Nephron progenitor cell (in vitro differentiated cells): ENCODE results near the gene ASB3.

Experiments used
- DNase-seq: peaks from one replicate; pipeline ENCODE4 v3.0.0; 2021
- H3K27ac Mint-ChIP-seq: 2 replicates; pipeline ENCODE4 v1.8.0; 2021; ENCODE audit warnings: mild to moderate bottlenecking, moderate library complexity, mixed read lengths
- H3K27me3 Mint-ChIP-seq: 2 replicates; pipeline ENCODE4 v1.8.0; 2021; ENCODE audit warnings: mild to moderate bottlenecking, low read depth, mixed read lengths; ENCODE audit not compliant: poor library complexity
- H3K36me3 Mint-ChIP-seq: 2 replicates; pipeline ENCODE4 v1.8.0; 2021; ENCODE audit warnings: low read depth, mixed read lengths
- H3K4me1 Mint-ChIP-seq: 2 replicates; pipeline ENCODE4 v1.8.0; 2021; ENCODE audit warnings: mixed read lengths
- H3K4me3 Mint-ChIP-seq: 2 replicates; pipeline ENCODE4 v1.8.0; 2021; ENCODE audit warnings: mild to moderate bottlenecking, moderate library complexity, mixed read lengths
- H3K9me3 Mint-ChIP-seq: 2 replicates; pipeline ENCODE4 v1.8.0; 2021; ENCODE audit warnings: mild to moderate bottlenecking, moderate library complexity, mixed read lengths
- CTCF ChIP-seq: fragments of 200-600 bp; sonication (generic); IDR thresholded peaks from 2 replicates; pipeline ENCODE4 v1.5.0; 2021; ENCODE audit warnings: antibody characterized with exemption

Gene ASB3

GRCh38 chr2:53629001-53629400, 157.8 kb downstream of the ASB3 start:
- Mint-ChIP-seq H3K27me3 (peaks cover 2% of the 10 kb centered on the region), H3K4me1 (peaks cover 13% of the 10 kb centered on the region), H3K9me3 (no peaks in the 10 kb centered on the region), H3K4me3 (no peak overlapping the region), H3K27ac (no peak overlapping the region), H3K36me3 (no peaks in the 10 kb centered on the region)
- DNase-seq = no peak
- TF ChIP-seq CTCF = no peak

GRCh38 chr2:53622141-53622540, 164.6 kb downstream of the ASB3 start:
- Mint-ChIP-seq H3K36me3 (no peaks in the 10 kb centered on the region), H3K27me3 (peaks cover 2% of the 10 kb centered on the region), H3K9me3 (no peaks in the 10 kb centered on the region), H3K4me3 (no peak overlapping the region), H3K27ac (no peak overlapping the region), H3K4me1 (no peaks in the 10 kb centered on the region)
- no peak for DNase-seq
- TF ChIP-seq CTCF = no peak

GRCh38 chr2:53620981-53621380, 165.8 kb downstream of the ASB3 start:
- H3K27ac Mint-ChIP-seq = no peak overlapping the region
- no peaks in the 10 kb centered on the region for H3K36me3 Mint-ChIP-seq
- no peaks in the 10 kb centered on the region for H3K4me1 Mint-ChIP-seq
- peaks cover 2% of the 10 kb centered on the region for H3K27me3 Mint-ChIP-seq
- no peak for TF ChIP-seq CTCF
- H3K9me3 Mint-ChIP-seq = no peaks in the 10 kb centered on the region
- H3K4me3 Mint-ChIP-seq = no peak overlapping the region
- DNase-seq = no peak
